GM19328 (cell line): ENCODE results near the gene CREG1.
"Not testable (repeated sequence)": the region's sequence is repeated elsewhere in the genome, so short reads cannot be mapped to it uniquely, and the experiment has no call there.

ENCODE experiments used
- ATAC-seq: cut with Tn5 transposase; IDR thresholded peaks from one replicate; pipeline ENCODE4 v1.9.1; 2021; ENCODE audit warnings: mild to moderate bottlenecking, moderate library complexity; ENCODE audit not compliant: unreplicated experiment

The CREG1 gene

DNA sequence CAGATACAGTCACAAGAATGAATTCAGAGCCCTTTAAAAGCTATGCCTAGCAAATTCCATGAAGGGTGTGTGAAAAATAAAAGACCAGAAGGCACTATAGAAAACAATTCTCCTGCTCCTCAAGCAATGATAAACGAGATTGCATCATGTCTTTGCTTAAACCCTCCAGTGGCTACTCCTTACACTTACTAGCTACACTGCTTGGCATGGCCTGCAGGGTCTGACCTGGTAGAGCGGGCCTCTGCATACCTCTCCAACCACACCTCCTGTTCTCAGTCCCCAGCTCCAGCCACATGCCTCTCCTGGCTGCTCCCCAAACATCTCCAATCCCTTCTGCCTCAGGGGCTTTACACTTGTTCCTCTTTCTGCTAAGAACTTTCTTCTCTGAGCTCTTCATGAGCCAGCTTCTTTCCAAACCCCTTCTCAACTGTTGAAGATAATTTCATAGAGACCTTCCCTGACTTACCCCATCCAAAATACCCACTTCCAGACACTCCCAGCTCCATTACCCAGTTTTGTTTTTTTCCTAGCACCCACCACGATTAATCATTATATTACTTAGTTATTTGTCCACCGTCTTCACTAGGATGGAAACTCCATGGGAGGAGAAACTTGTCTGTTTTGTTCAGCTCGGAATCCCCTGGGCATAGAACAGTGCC is 11.2 kb upstream of the CREG1 start:
- no peak for ATAC-seq

DNA sequence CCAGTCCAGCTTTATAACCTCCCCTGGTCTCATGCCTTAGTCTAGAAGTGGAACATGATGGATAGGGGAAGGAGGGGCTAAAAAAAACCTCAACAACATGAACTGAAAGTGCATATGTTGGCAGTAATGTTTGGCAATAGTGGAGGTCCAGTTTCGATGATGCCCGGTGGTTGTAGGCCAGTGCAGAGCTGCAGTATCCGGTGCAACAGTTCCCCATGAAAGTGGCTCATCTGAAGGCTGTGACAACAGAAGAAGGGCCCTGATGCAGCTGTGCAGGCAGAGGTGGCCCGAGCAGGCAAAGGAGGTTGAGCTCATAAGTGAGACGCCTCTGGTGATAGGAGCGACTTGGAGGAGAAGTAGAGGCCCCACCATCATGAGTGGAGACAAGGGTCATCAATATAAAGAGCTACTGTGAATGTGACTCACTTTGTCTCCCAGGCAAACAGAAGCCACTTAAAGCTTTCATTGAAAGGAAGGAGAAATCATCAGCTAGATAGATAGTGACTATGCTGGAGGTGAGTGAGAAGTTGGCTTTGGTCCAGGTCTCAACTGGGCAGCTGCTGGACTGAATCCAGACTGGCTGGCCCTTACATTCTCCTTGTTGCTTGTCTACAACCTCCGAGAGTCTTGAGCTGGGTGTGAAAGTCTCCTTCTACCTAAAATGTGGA is 10.2 kb upstream of the CREG1 start:
- ATAC-seq: no peak

DNA sequence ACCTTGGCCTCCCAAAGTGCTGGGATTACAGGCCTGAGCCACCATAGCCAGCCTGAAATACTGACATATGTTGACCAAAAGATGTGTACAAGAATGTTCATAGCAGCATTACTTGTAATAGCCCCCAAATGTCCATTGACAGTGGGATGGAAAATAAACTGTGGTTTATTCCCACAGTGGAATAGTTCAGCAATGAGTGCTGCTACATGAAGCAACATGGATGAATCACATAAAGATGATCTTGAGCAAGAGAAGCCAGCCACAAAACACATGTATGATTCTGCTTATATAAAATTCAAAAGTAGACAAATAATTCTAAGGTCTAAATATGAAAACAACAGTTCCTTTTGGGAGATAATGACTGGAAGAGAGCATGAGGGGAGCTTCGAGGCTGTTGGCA is 9.1 kb upstream of the CREG1 start:
- ATAC-seq: no peak

DNA sequence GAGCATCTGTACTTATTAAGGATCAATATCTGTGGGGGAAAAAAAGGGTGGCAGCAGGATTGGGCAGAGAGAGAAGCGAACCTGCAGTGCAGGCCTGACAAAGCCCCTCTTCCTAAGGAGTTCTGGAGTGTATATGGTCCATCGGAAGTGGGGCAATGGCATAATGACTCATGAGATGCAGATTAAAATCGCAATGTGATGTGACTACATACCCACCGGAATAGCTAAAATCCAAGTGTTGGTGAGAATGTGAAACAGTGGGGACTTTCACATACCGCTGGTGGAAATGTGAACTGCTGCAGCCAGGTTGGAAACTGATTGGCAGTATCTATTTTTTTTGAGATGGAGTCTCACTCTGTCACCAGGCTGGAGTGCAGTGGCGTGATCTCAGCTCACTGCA is 8.2 kb upstream of the CREG1 start:
- ATAC-seq: no peak

DNA sequence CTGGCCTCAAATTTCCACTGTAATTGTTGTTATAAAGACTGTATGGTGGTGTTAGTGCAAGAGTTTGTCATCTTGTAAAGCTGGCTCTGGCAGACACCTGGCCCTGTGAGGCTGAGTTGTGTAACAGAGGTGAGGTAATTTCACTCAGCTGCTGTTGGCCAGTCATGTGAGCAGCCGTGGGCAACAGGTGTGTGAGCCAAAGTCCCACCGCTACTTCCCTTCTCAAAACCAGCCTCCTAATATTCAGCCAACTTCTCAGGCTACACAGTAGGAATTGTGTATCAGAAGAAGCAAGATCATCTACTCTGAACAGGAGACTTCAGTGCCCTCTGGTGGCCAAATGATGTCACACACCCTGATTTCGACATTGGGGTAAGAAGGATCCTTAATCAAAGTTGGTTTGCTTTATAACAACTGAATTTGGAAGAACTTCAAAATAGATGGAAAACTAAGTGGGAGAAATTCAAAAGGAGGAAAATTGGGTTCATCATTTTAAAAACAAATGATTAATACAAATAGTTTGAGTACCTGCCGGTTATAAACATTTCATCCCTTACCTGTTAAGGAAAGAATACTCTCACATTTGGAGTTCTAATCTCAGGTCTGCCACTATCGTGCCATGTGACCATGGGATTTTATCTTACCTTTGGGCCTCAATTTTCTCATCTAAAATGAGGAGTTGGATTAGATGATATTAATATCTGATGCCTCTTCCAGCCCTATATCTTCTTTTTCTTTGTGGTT is 2.6 kb upstream of the CREG1 start:
- no peak for ATAC-seq

DNA sequence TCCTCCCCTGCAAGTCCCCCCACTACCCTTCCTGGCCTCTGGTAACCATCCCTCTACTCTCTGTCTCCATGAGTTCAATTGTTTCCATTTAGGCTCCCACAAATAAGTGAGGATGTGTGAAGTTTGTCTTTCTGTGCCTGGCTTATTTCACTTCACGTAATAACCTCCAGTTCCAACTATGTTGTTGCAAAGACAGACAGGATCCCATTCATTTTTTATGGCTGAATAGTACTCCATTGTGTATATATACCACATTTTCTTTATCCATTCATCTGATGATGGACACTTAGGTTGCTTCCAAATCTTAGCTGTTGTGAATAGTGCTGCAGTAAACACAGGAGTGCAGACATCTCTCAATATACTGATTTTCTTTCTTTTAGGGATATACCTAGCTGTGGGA is 1.5 kb upstream of the CREG1 start:
- not testable (repeated sequence) for ATAC-seq

DNA sequence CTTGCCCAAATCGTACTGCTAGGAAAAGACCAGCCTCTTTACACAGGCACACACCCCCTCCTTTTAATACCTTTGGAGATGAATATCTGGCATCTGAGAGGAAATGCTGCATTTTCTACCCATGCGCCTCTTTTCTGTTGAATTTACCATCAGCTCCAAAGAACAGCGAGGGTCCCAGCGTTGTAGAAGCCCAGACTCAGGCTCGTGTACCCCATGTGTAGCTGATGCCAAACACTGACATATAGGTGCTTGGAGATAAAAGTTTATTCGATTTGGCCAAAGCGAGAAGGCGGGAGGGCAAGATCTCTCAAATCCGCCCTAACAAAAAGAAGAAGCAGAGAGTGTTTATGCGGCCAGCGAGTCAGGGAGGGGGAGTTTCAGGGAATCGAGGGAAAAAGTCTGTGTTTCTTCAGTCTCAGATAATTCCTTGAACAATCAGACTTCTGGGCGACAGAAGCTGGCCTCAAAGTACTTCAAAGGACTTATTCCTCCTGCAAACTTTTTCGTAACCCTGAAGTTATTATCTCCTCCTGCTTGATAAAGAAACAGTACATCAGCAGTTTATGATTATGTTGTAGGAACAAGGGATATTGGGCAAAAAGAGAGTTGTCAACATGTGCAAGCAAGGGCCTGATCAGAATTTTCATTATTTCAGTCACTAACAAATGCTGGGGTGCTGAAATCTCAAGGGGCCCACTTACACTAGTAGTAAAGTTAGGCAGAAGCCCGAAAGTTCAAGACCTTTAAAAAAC is 642 bp upstream of the CREG1 start:
- ATAC-seq: peak; percentile 19

DNA sequence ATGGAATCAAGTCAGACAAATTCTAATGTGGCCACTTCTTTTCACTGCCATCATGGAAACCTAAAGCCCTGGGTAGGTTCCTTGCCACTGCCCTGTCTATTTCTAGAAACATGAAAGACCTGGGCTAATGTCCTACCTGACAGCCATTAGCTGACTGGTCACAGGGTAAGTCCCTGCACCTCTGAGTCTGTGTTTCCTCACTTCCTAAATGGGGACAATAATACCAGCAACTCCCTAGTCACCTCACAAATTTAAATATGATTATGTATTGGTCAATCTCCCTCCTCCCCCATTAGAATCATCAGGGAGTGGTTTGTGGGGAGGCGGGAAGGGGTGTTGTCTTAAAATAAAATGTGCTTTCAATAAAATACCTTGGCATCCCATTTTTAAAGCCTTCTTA is 2.2 kb downstream of the CREG1 start:
- no peak for ATAC-seq

DNA sequence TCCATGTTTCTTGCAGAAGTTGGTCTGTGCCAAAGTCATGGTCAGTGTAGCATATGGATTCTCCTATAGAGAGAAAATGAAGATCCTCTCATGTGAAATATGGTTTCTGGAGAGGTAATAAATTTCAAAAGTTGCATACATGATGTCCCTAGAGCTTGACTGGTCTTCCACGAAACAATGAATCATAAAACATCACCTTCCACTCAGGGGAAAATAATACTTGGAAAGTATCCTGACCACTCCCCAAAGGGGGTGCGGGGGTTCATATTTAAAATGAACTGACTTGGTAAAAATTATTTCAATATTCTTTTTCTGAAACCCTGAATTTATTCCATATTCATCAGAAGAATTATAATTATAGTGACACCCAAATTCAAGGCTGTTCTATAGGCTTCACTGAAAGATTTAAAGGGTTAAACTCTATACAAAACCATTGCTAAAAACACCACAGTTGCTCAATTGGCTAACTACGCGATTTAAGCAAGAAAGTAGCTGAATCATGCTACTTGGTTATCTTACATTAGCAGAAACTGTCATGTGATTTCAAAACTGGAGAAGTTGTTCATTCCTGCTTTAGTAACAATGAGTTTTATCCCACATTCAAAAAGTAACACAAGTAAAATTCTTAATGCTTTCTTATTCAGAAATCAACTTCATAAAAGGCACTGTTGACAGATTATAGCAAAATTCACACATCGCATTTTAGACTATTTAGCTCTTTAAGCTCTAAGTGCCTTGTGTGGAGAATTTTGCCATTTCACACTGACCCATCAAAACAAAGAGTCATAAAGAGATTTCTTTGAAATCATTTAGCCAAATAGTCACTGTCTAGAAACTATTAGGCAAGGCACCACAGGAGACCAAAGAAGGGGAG is 5.3 kb downstream of the CREG1 start:
- ATAC-seq: no peak

DNA sequence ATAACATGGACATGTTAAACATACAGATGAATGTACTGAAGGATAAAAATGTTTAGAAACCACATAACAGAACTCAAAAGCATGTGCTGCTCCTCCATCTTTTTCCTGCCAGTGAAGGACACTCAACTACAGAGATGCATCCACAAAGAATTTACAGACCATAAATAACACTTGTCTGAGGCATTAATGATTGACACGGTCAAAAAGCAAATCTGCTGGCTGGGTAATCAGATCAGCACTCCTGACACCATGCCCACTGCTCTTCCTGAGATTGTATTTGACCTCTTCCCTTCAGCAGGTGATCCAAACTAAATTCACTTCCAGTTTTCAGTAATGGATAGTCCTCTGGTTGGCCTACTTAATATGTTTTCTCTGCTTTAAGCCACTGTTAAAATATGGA is 6.6 kb downstream of the CREG1 start:
- no peak for ATAC-seq

DNA sequence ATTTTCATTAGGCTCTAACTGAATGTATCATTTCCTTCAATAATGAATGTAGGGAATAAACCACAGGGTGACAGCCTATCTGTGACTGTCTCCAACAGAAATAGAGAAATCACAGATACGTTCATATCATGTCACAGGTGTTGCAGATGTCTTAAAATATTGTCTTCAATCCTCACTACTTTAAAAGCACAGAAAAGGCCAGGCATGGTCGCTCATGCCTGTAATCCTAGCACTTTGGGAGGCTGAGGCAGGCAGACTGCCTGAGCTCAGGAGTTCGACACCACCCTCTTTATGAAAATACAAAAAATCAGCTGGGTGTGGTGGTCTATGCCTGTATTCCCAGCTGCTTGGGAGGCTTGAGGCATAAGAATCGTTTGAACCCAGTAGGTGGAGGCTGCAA is 8.2 kb downstream of the CREG1 start:
- ATAC-seq: no peak

DNA sequence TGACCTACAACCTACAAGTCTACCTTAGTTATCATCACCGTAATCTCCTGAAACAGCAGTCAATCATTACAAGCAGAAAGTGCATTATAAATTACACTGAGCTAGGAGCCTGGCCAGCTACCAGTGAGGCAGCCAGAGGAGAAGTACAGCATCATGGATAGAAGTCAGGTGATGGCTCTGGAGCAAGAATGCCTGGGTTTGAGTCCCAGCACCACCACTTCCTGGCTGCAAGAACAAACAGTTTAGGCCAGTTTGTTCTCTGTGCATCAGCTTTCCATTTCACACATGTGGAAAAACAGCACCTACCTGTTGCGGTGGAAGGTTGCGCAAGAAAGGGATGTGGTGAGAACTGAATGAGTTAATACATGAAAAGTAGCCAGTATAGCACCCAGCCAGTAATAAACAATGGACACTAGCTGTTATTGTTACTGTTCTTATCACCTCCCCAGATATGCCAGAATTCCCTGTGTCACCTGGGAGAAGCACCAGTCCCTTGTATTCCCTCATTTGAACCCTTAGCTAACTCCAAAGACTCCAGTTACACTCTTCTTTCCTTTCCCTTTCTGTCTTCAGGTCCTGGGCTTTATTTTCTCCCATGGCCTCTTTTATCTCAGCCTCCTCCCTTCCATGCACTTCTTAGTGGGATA is 9.0 kb downstream of the CREG1 start:
- no peak for ATAC-seq

DNA sequence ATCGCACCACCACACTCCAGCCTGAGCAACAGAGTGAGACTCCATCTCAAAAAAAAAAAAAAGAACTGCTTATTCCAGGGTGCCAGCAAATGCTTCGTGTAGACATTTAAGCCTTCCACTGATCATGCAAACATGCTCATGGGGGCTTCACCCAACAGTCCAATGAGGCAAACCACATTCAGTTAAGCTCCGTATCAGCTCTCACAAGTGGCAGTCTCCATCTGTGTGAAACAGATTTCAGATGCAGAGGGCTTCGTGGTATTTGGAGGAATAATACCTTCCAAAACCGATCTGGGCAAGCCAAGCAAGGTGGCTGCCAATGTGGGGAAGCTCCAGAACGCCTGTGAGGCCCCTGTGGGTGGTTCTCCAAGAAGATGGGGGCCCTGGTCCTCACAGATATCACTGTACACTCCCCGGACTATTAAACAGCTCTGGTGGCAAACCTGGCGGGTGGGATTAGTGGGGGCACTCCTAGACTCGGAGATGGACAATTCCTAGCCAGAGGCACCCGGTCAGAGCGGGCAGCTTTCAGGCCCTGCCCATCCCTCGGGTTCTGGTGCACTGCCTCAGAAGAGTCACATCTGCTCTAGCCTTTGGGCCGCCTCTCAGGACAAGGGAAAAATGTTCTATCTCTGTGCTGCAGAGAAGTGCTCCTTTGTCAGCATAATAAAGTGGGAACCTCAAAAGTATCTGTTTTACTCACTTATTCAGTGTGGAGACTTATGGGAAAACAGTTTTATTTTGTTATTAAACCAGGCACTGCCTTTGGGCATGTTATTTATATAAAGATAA is 10.2 kb downstream of the CREG1 start:
- no peak for ATAC-seq

DNA sequence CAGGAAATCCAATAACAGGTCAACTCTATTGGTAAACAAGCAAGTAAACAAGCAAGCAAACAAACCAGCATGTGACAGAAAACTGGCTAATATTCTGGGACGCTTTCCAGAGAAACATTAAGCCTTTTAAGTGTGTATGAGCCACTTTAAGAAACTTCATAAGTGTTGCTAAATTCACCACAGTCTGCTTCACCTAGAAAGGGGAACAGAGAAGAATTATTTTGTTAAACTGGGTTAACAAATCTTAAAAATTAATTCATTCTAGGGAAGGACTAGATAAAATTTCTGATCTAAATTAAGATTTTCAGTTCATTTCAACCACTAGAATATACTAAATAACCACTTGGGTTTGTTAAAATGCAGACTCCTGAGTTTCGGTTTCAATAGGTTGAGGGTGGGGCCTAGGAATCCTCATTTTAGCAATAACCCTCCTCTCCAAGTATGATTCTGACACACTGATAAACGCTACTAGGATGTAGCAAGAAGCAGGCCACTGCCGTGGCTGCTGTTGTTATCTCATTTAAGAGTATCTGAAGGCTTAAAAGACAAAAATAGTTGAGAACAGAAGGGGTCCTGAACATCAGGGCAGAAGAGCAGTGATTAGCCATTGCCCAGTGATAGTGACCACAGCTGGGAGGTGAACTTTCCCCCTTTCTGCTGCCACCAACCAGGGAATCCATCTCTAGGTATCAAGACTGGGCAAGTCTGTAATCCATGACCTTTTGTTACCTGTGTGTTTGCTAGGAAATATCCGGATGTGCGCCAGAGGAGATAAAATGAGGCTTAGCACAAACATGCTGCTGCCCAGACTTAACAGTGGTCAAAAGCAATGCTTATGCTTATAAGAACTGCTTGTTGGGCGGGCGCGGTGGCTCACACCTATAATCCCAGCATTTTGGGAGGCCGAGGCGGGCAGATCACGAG is 11.2 kb downstream of the CREG1 start:
- no peak for ATAC-seq

DNA sequence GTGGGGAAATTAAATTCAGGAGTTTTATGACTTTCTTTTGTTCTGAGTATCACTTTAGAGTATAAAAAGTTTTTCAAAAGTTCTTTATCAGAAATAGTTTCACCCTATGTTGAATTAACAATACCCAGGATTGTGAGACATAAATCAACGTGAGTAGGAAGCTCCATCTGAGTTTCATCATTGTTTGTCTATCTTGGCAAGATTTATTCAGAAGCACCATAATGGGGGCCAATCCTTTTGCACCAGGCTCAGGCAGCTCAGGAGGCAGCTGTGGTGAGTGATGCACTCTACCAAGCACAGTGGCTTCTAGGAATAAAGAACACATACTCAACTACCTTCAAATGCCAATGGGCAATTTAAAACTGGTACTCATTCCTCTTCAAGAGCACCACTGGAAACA is 12.0 kb downstream of the CREG1 start:
- no peak for ATAC-seq

DNA sequence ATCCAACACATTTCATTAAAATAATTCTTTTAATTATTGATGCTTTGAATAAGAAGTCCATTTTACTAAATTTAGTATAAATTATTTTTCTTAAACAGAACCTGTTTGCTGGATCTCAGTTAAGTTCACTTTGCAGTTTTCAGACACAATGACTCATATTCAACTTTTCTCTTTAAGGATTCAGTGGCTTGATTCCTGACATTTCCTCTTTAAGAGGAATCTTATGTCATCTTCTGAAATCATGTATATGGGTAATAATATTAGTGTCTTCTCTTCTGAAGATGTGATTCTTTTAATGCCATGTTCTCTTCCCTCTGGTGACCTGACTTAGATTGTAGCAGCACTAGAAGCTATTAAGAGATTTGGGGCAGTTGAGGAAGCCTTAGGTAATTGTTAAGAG is 12.6 kb downstream of the CREG1 start:
- no peak for ATAC-seq

DNA sequence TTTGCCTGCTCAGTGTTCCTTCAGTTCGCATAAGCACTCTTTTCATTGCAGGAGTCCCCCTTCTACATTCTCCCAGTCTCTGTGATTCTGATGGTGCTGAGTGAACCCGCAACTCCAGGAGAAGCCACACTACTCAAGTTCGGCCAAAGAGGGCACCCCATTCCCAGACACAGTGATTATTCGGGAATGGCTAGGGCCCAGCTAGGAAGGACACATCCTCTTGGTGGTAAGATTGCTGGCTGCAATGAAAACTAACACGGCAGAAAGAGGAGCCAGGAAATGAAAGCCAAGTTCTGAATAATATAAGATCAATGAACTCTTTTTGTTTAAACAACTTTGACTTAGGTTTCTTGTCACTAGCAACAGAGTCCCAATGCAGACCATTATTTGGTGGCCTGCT is 14.9 kb downstream of the CREG1 start:
- ATAC-seq: no peak

DNA sequence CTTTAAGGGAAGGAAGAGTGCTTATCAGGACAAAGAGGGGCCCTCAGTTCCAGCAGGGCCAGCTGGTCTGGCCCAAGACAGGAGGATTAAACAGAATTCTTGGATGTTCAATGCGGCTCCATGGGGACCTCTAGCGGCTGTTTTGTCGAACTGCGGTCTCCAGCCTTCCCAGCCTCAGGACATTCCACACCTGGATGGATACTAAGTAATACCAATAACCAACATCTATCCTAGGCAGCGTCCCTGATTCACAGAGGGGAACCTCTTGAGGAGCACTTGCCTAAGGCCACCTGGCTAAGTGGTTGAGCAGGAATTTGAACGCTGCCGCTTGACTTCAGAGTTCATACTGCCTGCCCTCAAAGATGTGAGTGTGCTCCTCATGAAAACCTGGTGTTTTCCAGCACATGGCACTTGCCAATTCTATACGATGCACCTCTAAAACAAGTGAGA is 19.7 kb downstream of the CREG1 start:
- ATAC-seq: no peak
